Measurements from ENCODE around the gene TGFB1. TPM values are rescaled to one million over a fixed set of nuclear protein-coding genes. Genes with fewer than 3 reads are reported as not detected.

Gene TGFB1
- total and polyA plus RNA-seq, 2 of the 13 experiments (the other 11 are each of a cell fraction or from before 2014, with no cell fraction given), result 4.1 to 5.4 TPM

- peak; percentile 75 for TF ChIP-seq HNF1B (CRISPR knock-in tag; IDR thresholded peaks at IDR 0.05)
- TF ChIP-seq BORCS8-MEF2B (CRISPR knock-in tag; IDR thresholded peaks at IDR 0.05), result peak; percentile 22; the same call in 1 of the 2 replicates
- TF ChIP-seq HMG20B (CRISPR knock-in tag; conservative IDR thresholded peaks at IDR 0.05), result no peak
- peak; percentile 76 for TF ChIP-seq ZNF687 (CRISPR knock-in tag; IDR thresholded peaks at IDR 0.05)
- peak; percentile 66; the same call in 1 of the 2 replicates for TF ChIP-seq ZNF350 (CRISPR knock-in tag; IDR thresholded peaks at IDR 0.05; ENCODE audit: borderline replicate concordance, low read depth)
- TF ChIP-seq DMAP1 (CRISPR knock-in tag; IDR thresholded peaks at IDR 0.05), result peak; percentile 75
- TF ChIP-seq BCL6 (CRISPR knock-in tag; IDR thresholded peaks at IDR 0.05), result 0 out of 2 replicates have a peak, but pooled peaks have one; percentile 27
- peak; percentile 98 for TF ChIP-seq RFX1 (IDR thresholded peaks at IDR 0.05)
- TF ChIP-seq TSC22D2 (CRISPR knock-in tag; IDR thresholded peaks at IDR 0.05; ENCODE audit: borderline replicate concordance), result peak; percentile 45; the same call in 1 of the 2 replicates
- TF ChIP-seq RFX3 (CRISPR knock-in tag; IDR thresholded peaks at IDR 0.05), result peak; percentile 89
- no peak for TF ChIP-seq ZSCAN9 (CRISPR knock-in tag; IDR thresholded peaks at IDR 0.05; ENCODE audit: borderline replicate concordance)
- no peak for TF ChIP-seq ZNF724P (CRISPR knock-in tag; IDR thresholded peaks at IDR 0.05; ENCODE audit: borderline replicate concordance)
- TF ChIP-seq POGZ (CRISPR knock-in tag; IDR thresholded peaks at IDR 0.05), result peak; percentile 47; the same call in 1 of the 2 replicates
- TF ChIP-seq ZNF256 (CRISPR knock-in tag; conservative IDR thresholded peaks at IDR 0.05), result no peak
- no peak for TF ChIP-seq ZNF318 (CRISPR knock-in tag; IDR thresholded peaks at IDR 0.05)
Measured at GRCh38 chr19:41363753-41364523, 10.2 kb upstream of the TGFB1 start, which contains the start of gene B9D2 (continued).

All from HepG2 (cell line).